ENCODE results near the gene TRAF3.
A peak's percentile ranks its signal among the peaks of the same experiment; 100 is the strongest.

Gene TRAF3

DNA sequence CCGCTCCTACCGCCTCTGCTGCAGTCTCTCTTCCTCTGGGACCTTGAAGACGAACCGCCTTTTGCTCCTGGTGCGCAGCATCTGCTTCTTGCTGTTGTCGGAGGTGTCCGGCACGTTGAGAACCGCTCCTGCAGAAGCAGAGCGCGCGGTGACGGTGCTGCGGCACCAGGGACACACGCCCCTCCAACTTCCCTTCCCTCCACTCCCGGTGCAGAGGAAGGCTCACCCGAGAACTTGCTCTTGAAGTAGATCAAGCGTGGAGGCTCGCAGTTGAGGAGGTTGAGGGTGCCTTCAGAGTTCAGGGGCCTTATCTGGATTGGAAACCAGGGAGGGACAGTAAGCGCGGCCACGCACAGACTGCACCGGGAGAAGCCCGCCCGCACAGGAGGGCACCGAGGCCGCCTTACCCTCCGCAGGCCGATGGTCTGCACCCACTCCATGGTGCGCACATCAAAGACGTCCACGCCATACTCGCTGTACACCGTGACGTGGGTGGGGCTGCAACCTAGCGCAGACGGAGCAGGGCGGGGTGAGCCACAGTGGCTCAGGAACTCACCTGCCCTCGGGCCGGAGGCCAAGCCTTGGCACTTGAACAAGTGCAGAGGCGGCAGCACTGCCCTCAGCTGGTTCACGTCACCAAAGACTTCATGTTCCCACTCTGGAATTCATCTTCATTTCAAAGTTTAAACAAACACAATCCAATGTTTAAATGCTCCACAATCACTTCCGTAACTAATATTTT is 162.7 kb downstream of the TRAF3 start:
- DNase-seq (ENCODE audit: low read depth): no peak

DNA sequence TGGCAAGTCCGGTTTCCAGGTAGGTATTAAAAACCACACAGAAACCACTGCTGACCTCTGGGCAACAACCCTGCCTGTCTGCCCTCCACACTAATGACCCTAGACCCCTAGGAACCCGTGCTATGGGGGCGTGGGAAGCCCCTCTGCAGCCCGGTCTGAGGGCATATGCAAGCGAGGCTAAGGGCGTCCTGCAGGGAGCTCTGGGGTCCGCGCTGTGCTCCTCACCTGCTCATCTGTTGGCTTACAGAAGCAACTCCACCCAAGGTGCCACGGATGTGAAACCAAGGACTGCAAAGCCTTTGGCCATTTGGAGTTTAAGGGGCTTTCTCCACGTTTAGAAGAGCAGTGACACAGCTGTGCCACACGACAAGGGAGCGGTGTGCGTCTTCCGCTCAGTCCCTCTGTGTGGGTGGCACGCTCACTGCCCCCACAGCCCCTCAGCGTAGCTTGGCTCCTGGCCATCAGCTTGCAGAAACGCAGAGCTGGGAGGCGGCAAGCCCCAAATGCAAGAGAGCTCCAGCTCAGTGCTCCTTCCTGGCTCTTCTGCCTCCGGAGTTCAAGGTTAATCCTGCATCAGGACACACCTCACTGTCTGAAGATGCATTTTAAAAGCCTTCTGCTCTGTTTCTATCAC is 163.6 kb downstream of the TRAF3 start:
- no peak for DNase-seq (ENCODE audit: low read depth)

DNA sequence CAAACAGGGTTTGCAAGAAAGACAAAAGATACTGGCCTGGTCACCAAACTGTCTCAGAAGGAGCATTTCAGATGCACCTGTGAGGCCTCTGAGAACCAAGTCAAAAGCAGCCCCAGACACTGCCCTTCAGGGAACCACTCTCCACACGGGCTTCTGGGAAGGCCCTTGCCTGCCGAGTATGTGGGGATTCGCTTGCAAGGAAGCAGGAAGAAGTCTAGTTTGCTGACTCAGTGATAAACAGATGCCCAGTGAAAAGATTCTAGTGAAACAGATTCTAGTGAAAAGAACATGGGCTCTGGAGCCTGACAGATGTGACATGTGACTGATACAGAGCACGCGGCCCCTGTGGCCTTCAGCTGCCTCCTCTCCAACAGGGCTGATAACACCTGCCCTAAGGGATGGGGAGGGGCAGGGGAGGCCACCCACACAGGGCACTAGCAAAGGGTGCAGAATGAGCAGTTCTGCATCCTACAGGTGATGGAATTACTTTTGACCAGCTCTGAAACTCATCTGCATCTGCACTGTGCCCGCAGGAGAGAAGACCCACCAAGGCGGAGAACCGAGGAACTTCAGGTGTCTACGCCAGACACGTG is 164.3 kb downstream of the TRAF3 start:
- DNase-seq (ENCODE audit: low read depth): no peak

DNA sequence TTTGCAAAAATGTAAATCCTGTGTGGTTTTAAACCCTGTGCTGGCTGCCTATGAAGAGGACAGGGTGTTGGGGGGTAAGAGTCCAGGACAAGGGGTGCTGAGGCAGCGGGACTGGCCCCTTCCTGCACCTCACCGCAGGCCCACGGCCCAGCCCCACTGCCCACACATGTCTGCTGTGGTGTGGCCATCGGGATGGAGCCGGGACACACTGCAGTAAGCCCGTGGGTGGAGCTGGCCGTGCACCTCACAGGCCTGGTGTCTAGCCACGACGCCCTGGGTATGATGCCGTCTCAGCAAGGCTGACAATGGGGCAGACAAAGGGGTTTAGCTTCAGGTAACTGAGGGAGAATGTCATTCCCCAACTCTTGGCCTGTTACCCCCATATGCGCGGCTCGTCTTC is 164.8 kb downstream of the TRAF3 start:
- no peak for DNase-seq (ENCODE audit: low read depth)

DNA sequence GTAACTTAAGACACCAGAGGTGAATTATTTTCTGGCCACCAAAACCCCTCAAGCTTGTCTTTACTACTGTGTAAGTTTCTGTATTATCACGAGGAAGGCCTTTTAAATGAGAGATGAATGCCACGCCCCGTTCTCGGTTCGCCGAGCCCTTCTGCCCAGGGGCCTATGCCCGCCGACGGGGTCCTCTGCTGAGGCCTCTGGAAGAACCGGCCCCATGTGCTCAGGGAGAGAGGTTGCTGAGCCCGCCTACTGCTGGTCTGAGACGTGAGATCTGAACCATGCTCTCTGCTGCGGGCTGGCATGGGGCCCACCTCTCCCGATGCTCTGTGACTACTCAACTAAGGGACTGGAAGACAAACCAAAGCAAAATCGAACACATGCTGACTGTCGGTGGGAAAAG is 166.2 kb downstream of the TRAF3 start:
- no peak for DNase-seq (ENCODE audit: low read depth)

DNA sequence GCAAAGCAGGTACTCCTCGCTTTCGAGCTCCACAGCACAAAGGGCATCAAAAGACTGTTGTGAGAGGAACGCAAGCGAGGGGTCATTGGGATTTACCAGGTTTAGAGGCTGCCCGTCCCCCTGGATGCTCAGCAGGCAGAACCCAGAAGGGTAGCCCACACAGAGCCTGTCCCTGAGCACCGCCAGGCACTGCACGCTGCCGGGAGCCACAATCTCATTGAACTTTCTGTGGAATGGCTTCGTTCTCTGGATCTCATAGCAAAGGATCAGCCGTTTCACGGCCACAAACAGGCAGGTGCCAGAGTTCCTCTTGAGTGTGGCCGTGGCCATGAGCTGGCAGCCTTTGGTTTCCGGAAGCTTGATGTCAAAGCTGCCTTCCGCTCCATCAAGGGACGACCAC is 166.7 kb downstream of the TRAF3 start:
- no peak for DNase-seq (ENCODE audit: low read depth)

DNA sequence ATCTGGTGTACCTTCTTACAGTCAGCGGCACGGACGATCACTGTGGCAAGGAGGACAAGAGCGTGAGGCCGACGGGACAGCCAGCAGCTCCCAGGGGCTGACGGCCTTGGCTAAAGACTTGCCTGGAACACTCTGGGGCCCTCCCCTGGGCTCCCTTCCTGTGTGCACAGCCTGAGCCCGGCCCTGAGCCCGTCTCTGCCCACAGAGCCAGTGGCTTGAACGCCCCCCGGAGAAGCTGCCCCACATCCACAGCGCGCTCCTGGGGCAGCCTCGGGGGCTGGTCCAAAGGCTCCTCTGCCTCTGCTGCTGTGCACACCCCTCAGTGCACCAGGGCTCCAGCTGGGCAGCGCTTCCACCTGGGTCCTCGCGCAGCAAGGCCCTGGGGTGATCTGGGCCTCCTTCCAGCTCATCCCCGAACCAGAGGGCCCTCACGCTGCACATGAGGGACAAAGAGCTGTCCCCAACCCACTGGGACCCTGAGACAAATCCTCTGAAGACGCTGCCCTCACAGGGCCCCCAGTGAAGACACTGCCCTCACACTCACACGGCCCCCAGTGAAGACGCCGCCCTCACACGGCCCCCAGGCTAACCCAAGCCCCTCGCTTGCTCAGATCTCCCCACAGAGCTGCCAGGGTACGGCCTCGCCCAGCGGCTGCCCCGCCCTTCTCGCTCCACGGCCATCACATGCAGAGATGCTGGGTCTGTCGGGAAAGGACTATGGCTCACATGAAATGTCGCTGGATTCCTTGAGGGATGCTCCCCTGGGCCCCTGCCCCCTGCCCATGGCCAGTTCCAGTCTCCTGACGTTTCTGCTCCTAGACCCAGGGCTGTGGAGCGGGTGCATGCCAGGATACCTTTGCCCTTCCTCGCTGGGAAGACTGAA is 167.4 kb downstream of the TRAF3 start:
- DNase-seq (ENCODE audit: low read depth): no peak

DNA sequence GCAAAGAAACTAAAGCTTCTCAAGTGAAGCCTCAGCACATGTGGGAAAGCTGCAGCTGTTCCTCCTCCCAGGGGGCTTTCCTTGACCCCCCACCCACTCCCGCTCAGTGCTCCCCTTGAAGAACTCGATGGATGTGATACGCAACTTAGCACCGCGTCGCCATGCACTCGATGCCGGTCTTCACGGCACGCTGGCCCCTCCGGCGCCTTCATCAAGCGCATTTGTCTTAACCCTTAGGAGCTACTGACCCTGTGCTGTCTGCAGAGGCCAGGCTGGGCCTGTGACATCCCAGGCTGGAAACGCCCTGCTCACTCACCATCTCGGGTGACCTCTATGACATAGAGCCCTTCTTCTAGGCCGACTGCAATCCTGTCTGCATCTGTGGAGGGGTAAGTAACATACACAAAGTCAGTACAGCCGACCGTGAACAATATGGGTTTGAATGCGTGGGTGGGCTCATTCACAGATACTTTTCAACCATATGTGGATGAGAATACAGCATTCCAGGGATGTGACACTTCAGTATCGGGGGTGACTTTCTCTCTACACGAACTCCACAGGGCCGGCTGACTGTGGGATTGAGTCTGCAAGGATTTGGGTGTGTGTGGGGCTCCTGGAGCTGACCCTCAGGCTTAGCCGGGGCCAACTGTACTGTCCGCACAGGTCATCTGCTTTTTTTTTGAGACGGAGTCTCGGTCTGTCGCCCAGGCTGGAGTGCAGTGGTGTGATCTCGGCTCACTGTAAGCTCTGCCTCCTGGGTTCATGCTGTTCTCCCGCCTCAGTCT is 168.3 kb downstream of the TRAF3 start:
- DNase-seq (ENCODE audit: low read depth): peak; percentile 10

DNA sequence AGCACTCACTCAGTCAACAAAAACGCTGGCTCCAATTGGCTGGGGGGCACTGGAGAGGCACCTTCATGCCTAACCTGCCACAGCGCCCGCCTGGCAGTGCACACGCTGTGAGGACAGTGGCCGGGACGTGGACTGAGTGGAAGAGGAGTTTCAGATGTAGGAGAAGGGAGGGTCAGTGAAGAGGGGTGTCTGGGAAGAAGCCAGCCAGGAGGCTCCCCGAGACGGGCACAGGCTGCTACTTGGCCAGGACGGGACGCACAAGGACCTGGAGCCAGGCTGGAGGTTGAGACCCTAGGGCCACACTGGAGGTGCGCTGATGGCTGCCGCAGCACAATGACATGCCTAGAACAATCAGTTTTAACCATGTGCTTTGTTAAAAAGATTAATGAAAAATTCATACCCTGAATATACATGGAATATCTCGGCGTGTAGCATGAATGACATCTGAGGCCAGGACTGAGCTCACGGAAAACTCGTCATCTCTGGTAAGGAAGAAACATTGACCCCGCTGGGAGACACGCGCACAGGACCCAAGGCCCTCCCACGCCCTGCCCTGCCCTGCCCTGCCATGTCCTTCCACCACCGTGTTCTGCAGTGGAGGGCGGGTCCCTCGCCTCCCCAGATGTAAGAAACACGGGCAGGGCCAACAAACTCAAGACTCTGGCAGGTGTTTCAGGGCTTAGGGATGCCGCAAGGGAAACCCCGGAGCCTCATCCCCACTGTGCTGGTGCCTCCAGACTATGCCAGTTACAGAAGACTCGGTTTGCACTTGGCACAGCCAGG is 170.3 kb downstream of the TRAF3 start:
- no peak for DNase-seq (ENCODE audit: low read depth)

DNA sequence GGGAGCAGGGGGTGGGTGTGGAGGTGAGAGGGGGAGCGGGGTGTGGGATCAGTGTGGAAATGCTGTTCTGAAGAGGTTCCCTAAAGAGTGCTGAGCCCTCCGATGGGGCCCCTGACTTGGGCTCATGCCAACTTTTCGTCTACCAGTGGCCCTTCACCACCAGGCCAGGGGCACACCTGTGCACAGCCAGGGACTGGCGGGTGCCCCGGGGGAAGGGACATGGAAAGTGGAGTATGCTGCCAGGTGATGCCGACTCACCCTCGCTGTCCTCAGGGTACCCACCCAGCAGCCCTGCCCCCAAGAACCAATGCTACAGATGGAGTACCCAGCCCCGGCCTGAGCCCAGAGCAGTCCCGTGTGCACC is 171.4 kb downstream of the TRAF3 start:
- no peak for DNase-seq (ENCODE audit: low read depth)

DNA sequence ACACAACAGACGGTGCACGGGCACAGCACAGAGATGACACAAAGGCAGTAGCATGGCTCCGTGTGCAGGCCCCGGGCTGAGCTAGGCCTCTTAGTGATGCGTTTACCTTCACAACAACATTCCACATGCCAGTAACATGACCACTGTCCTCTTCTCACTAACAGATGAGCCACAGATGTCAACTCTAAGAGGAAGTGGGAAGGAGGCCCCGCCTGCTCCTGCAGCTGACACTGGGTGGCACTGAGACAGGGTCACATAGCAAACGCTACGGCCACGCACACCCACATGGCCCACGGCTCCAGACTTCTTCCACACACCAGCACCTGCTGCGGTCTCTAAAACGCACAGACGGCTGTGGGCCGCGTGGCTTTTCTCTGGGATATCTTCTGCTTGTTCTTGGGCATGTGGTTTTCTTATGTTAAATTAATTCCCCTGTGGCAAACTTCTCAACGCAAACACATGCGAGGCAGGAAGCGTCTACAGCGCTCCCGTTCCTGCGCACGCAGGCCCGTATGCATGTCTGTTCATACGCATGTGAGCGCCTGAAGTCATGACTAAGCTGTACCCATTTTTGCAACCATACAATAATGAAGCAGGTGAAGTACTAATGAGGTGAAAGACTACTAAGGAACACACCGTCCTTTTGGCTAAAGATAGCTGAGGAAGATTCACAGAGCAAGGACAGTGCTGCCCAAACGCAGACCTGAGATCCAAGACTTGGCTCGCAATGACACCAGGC is 172.0 kb downstream of the TRAF3 start:
- DNase-seq (ENCODE audit: low read depth): no peak

DNA sequence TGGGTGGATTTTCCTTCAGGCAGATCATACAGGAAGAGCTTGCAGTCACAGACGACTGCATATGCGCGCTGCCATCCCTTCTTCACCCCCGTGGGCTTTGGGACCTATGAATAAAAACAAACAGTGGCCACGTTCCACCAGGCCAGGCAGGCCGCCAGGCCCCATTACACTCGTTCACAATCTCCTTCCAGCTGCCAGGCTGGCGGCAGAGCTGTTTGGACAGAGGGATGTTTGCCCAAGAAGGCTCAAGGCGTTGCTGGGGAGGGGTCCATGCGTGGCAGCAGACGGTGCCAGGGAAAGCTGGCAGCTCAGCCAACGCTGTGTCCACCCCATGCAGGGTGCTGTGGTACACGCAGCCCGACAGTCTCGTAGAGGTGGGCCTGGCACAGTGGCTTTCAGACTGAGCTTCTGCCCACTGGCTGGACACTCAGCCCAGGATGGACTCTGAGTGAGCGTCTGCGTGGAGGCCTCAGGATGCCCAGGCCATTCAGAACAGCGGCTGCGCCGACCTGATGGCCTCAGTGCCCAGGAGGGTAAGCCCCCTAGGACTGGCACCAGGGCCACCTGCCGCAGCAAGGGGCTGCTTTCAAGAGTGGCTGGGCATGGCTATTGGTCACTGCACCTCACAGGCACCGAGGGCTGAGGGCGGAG is 172.7 kb downstream of the TRAF3 start:
- no peak for DNase-seq (ENCODE audit: low read depth)

DNA sequence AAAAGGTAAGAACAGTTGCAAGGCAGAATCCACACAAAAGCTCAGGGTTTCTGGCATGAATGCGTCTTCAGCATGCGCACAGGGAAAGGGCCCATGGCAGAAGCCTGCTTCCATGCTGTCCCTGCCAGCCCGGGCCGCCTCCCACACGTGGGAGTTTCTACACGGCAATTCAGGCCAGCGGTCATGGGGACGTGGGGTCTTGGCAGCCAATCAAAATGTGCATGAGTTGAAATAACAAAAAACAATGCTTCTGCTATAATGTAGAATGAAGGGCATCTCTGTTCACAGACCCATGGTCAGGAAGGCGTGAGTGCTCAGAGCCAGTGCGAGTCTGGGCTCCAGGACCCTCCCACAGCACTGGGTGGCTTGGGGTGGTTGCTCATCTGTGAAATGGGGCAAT is 173.8 kb downstream of the TRAF3 start:
- no peak for DNase-seq (ENCODE audit: low read depth)

DNA sequence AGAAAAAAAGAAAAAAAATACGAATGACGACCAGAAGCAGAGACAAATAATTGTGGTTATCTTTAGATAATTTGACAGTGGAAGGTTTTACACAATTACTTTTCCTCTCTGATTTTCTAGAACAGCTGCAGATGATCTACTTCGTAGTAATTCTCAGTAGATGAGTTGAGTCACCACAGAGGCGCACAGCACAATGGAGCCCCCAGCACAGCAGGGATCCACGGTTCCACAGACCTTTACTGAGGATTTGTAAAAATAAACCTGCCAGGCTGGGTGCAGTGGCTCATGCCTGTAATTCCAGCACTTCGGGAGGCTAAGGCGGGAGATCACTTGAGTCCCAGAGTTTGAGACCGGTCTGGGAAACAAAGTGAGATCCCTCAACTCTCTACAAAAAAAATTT is 174.6 kb downstream of the TRAF3 start:
- peak; percentile 44 for DNase-seq (ENCODE audit: low read depth)

DNA sequence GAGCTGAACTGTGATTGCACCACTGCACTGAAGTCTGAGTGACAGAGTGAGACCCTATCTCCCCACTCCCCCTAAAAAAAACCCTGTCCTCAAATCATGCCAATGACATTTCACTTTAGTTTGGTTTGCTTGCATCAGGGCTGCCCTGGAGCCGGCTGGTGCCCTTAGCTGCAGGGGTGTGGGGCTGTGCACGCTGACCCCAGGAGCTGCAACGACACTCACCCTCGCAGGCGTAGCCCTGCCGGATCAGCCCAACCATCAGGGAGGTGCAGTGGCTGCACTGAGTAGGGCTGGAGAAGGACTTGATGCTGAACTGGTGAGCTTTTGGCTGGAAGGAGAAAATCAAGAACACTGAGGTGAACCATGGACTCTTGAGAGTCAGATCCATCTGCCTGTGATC is 175.0 kb downstream of the TRAF3 start:
- no peak for DNase-seq (ENCODE audit: low read depth)

DNA sequence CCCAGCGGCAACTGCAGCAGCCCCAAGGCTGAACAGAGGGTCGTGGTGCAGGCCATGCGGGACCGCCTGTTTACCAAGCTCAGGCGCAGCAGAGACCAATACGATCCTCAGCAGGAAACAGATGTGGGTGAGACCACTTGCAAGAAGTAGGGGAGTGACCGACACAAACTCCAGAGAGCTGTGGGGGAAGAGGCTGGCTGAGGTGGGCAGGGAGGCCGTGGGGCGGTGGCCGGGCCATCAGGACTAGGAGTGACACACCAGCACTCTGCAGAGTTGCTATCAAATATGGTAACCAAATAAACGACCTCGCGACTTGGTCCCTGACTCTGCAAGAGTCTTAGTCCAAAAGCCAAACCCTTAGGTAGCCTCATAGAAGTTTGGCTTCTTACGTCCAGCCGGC is 175.9 kb downstream of the TRAF3 start:
- no peak for DNase-seq (ENCODE audit: low read depth)

DNA sequence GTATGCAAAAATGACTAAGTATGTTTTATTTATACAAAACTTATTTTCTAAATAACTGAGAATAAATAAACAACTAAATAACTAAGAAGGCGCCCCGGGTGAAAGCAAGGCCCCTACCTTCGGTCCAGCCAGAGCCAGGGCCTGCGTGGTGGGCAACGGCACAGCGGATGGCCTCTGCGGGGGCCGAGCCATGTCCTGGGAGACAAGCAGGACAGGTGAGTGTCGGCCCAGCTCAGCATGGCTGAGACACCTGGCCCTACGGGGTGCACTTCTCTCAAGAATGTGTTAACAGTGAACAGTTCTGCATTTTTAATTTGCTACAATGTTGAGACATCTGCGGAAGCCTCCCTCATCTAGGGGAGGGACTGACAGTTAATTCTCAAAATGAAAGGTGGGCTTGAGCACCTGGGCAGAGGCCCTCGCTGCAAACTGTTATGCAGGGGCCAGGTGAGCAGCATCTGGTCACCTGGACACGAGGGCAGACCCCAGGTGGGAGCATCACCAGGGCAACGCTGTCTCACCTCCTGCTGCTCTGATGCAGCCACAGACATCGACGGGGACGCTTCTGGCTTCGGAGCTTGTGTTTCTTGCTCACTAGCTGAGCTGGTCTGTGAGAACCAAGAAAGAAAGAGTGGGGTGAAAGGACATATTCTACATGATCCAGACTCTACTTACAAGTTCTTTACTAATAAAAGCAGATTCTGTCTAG is 177.0 kb downstream of the TRAF3 start:
- DNase-seq (ENCODE audit: low read depth): no peak

DNA sequence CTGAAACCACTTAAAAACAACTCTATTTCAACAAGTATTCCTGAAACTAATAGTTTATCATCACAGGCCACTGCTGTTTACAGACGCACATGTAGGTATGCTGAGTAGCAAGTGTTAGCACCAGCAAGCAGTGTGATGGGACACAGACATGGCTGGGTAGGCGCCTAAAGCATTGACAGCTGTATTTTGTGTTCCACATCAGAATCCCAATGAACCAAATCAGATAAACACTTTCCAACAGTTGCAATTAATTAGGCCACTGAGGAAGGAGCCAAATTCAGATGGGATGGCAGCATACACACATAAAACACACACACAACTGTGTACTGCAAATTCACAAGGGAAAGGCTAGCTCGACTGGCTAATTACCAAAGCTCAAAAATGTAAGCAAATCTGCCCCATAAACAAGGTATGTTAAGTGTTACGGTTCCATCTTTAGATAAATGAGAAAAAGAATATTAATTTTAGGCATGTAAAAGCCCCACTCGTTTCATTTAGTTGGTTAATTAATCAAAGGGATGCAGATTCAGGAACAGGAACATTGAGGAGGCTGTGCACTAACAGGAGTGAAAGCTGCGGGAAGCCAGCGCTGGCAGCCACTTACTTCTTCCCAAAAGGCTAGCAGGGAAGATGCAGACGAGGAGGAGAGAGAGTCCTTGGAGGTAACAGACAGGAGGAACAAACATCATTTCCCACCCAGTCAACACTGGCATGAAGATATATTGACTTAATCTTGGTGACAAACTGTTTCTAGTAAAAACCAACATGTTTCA is 178.6 kb downstream of the TRAF3 start:
- no peak for DNase-seq (ENCODE audit: low read depth)

Data from non-pigmented ciliary epithelial cell (primary cell).